Smooth muscle cell (in vitro differentiated cells): Measurements from ENCODE around the gene OR6K6. TPM values are rescaled to one million over a fixed set of nuclear protein-coding genes. Genes with fewer than 3 reads are reported as not detected.
A peak's percentile ranks its signal among the peaks of the same experiment; 100 is the strongest.

ENCODE experiments used
- DNase-seq: peaks from one replicate; lab custom pipeline; 2025; ENCODE audit not compliant: unreplicated experiment; lab: John Stamatoyannopoulos, UW
- H2AFZ ChIP-seq: fragments of 200-600 bp; sonication (generic); 2 replicates; pipeline ENCODE4 v1.6.0; 2016; ENCODE audit warnings: antibody characterized with exemption, low read depth, mild to moderate bottlenecking
- H3F3A ChIP-seq: fragments of 200-600 bp; sonication (generic); 2 replicates; pipeline ENCODE4 v1.6.0; 2017; ENCODE audit warnings: antibody characterized with exemption, low read depth
- H3K27ac ChIP-seq: fragments of 200-600 bp; sonication (generic); 2 replicates; pipeline ENCODE4 v1.5.1; 2016; ENCODE audit warnings: low read depth, mild to moderate bottlenecking
- H3K27me3 ChIP-seq: fragments of 200-600 bp; sonication (generic); 2 replicates; pipeline ENCODE4 v1.6.1; 2016; ENCODE audit warnings: low read depth, mild to moderate bottlenecking
- H3K36me3 ChIP-seq: fragments of 200-600 bp; sonication (generic); 2 replicates; pipeline ENCODE4 v1.5.1; 2016; ENCODE audit warnings: low read depth
- H3K4me1 ChIP-seq: fragments of 200-600 bp; sonication (generic); 2 replicates; pipeline ENCODE4 v1.5.1; 2016; ENCODE audit warnings: low read depth
- H3K4me2 ChIP-seq: fragments of 200-600 bp; sonication (generic); 2 replicates; pipeline ENCODE4 v1.6.0; 2016; ENCODE audit warnings: mild to moderate bottlenecking
- H3K4me3 ChIP-seq: fragments of 200-600 bp; sonication (generic); 2 replicates; pipeline ENCODE4 v1.5.1; 2016; ENCODE audit warnings: mild to moderate bottlenecking
- H3K79me2 ChIP-seq: fragments of 200-600 bp; sonication (generic); 2 replicates; pipeline ENCODE4 v1.6.0; 2016; ENCODE audit warnings: low read depth, mild to moderate bottlenecking
- H3K9ac ChIP-seq: fragments of 200-600 bp; sonication (generic); 2 replicates; pipeline ENCODE4 v1.6.0; 2016; ENCODE audit warnings: low read depth
- H3K9me3 ChIP-seq: fragments of 200-600 bp; sonication (generic); replicated peaks from 2 replicates; pipeline ENCODE4 v1.5.1; 2016; ENCODE audit warnings: low read depth
- H4K20me1 ChIP-seq: fragments of 200-600 bp; sonication (generic); 2 replicates; pipeline ENCODE4 v1.6.0; 2016; ENCODE audit warnings: low read depth
- WGBS: methylation state at CpG from one replicate; pipeline ENCODE4 v1.1.7; 2016; ENCODE audit warnings: low lambda C conversion rate; 5-methylcytosine and 5-hydroxymethylcytosine counted together
- polyA plus RNA-seq: library from polyadenylated mRNA; unstranded; fragments of >200 nt; fragmentation: Nextera tagmentation; extraction: Ambion mirVana; gene quantifications from 2 replicates; pipeline ENCODE4 v1.2.1, GENCODE V29; 2016
- total RNA-seq: library from RNA; depleted of rRNA; stranded (reverse); fragments of >200 nt; gene quantifications from 2 replicates; pipeline ENCODE4 v1.2.3, GENCODE V29; 2014
- TF ChIP-seq, protein P1 (sequence below): fragments of 200-600 bp; sonication (generic); IDR thresholded peaks from 2 replicates; pipeline ENCODE4 v1.5.1; 2017; ENCODE audit warnings: borderline replicate concordance, mild to moderate bottlenecking, antibody characterized with exemption; ENCODE audit not compliant: insufficient read depth, poor library complexity, severe bottlenecking

The OR6K6 gene
- total and polyA plus RNA-seq, 2 experiments from 2014 or later = not detected

DNA sequence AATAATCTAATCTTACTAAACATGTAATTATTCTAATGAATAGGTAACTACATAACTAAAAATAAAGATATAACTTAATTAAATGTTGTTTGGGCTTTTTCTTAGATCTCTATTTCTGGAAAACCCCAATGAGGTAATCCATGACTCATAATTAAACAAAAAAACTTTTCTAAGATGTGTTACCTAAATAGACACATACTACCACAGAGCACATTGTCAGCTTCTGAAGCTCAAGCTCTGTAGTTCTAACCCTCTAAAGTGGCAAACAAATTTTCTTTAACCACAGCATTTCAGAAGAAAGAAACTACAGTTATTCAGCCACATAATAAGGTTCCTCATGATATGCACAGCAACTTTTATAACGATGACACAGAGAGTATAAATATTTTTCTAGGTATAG is 38.2 kb upstream of the OR6K6 start:
- Histone ChIP-seq H3K4me2 (no peak overlapping the region), H3K27me3 (peaks cover 10% of the 10 kb centered on the region), H3K4me1 (no peaks in the 10 kb centered on the region), H3K27ac (peak overlapping the region; percentile 54), H3F3A (no peaks in the 10 kb centered on the region), H2AFZ (no peak overlapping the region), H3K36me3 (no peaks in the 10 kb centered on the region), H4K20me1 (no peaks in the 10 kb centered on the region), H3K4me3 (no peak overlapping the region), H3K9ac (no peak overlapping the region), H3K9me3 (no peaks in the 10 kb centered on the region), H3K79me2 (no peaks in the 10 kb centered on the region)
- no peak for DNase-seq
- WGBS = 80% methylated on average over 1 of the region's 1 CpG
- TF ChIP-seq, protein P1, sequence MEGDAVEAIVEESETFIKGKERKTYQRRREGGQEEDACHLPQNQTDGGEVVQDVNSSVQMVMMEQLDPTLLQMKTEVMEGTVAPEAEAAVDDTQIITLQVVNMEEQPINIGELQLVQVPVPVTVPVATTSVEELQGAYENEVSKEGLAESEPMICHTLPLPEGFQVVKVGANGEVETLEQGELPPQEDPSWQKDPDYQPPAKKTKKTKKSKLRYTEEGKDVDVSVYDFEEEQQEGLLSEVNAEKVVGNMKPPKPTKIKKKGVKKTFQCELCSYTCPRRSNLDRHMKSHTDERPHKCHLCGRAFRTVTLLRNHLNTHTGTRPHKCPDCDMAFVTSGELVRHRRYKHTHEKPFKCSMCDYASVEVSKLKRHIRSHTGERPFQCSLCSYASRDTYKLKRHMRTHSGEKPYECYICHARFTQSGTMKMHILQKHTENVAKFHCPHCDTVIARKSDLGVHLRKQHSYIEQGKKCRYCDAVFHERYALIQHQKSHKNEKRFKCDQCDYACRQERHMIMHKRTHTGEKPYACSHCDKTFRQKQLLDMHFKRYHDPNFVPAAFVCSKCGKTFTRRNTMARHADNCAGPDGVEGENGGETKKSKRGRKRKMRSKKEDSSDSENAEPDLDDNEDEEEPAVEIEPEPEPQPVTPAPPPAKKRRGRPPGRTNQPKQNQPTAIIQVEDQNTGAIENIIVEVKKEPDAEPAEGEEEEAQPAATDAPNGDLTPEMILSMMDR = no peak

DNA sequence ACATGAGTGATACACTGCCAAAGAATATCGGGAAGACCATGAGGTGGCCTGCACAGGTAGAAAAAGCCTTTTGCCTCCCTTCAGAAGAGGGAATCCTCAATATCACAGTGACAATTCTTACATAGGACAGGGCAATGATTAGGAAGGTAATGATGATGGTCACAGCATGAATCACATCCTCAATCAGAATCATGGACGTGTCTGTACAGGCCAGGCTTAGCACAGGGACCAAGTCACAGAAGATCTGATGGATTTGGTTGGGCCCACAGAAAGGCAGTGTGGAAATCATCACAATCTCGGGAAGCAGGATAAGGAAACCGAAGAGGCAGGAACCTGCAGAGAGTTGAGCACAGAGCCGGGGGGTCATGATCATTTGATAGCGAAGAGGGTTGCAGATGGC is 37.2 kb upstream of the OR6K6 start:
- no peaks in the 10 kb centered on the region for H3K9me3 ChIP-seq
- H3K27me3 ChIP-seq = peaks cover 3% of the 10 kb centered on the region
- no peaks in the 10 kb centered on the region for H3K79me2 ChIP-seq
- H2AFZ ChIP-seq = no peak overlapping the region
- no peaks in the 10 kb centered on the region for H3F3A ChIP-seq
- TF ChIP-seq, protein P1 = no peak
- H3K4me1 ChIP-seq = no peaks in the 10 kb centered on the region
- 89% methylated on average over 6 of the region's 6 CpGs for WGBS
- H3K4me3 ChIP-seq = no peak overlapping the region
- H3K4me2 ChIP-seq = no peak overlapping the region
- no peaks in the 10 kb centered on the region for H3K36me3 ChIP-seq
- no peak for DNase-seq
- no peak overlapping the region for H3K27ac ChIP-seq
- H3K9ac ChIP-seq = no peak overlapping the region
- no peaks in the 10 kb centered on the region for H4K20me1 ChIP-seq

DNA sequence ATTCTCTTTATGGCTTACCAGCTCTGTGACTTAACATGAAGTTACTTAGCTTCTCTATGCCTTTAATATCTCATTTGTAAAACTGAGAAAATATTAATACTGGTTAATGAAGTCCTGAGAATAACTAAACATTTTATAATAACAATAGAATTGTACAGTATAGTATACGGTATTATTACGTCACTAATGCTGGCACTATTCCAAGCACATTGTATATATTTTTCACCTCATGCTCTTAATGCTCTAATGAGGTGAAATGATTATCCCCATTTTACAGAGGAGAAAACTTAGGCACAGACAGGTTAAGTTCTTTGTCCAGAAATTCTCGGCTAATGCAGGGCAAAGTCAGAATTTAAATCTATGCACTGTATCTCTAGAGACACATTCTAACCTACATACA is 34.9 kb upstream of the OR6K6 start:
- no peaks in the 10 kb centered on the region for H3K79me2 ChIP-seq
- H3K36me3 ChIP-seq = no peaks in the 10 kb centered on the region
- no peaks in the 10 kb centered on the region for H3F3A ChIP-seq
- H3K27me3 ChIP-seq = no peaks in the 10 kb centered on the region
- no peaks in the 10 kb centered on the region for H4K20me1 ChIP-seq
- H3K4me2 ChIP-seq = no peak overlapping the region
- DNase-seq = no peak
- no peak overlapping the region for H3K27ac ChIP-seq
- H3K4me3 ChIP-seq = no peak overlapping the region
- no peaks in the 10 kb centered on the region for H3K4me1 ChIP-seq
- H3K9ac ChIP-seq = no peak overlapping the region
- TF ChIP-seq, protein P1 = no peak
- peak overlapping the region; percentile 39 for H2AFZ ChIP-seq
- 92% methylated on average over 3 of the region's 3 CpGs for WGBS
- no peaks in the 10 kb centered on the region for H3K9me3 ChIP-seq

DNA sequence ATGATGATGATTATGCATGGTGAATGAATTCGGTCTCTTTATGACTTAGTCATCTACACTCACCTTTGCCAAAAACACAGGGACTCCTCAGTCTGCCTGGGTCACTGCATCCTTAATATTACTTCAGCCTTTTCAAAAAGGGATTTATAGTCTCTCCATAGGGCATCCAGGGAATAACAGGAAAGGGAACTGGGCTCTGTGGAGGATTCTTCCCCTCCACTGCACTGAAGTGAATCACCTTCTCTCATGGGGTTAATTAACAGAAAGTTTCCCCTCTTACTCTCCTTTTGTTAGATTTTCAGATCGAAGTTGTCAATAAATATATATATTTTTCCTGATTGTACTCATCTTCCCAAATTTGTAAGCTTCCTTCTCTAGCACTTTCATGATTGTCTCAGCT is 33.9 kb upstream of the OR6K6 start, which contains the start of gene OR6K3:
TSS of gene OR6K3 (minus strand) at position 101 of the 400 bp plus-strand sequence. CDS start 2,605 bp downstream, outside the sequence.
- Histone ChIP-seq H3K27ac (no peak within 1 kb of the TSS), H3K4me2 (no peak within 1 kb of the TSS), H3K9me3 (no peaks in the 10 kb centered on the region), H3K9ac (no peak within 1 kb of the TSS), H3K36me3 (no peaks in the 10 kb centered on the region), H3K79me2 (no peaks in the 10 kb centered on the region), H3K4me3 (no peak within 1 kb of the TSS), H4K20me1 (no peaks in the 10 kb centered on the region), H3K4me1 (no peaks in the 10 kb centered on the region), H3F3A (no peaks in the 10 kb centered on the region), H2AFZ (no peak within 1 kb of the TSS), H3K27me3 (no peaks in the 10 kb centered on the region)
- WGBS = 79% methylated on average over 2 of the region's 2 CpGs
- TF ChIP-seq, protein P1 = no peak
- no peak for DNase-seq
